ENCODE results near the gene SIX2.

SIX2 gene

DNA sequence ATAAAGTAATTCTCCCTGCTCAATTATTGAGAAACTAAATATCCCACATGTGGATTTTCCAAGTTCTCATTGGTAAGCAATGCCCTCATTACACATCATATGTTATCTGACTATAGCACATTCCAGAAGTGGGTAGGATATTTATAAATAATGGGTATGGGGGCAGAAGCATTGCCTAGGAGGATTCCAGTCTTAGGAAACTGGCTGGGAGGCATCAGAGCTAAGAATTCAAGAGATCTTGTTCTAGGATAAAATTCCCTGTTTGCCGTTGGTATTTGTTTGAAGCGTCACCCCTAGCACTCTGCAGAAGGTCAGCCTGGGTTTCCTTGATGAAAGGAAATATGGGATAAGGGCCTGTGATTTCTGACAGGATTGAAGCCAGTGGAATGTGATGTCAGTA is 20.1 kb downstream of the SIX2 start:
- Histone ChIP-seq H2AFZ (ENCODE audit: low read depth, low read length) (no peak overlapping the region), H3K4me1 (ENCODE audit: control insufficient read depth, insufficient read depth, low read depth, low read length) (no peaks in the 10 kb centered on the region), H2BK12ac (ENCODE audit: low read length in 2 of 2) (no peak overlapping the region), H3K18ac (ENCODE audit: low read depth in 1 of 2, low read length in 2 of 2) (no peak overlapping the region), H4K91ac (ENCODE audit: low read length) (no peak overlapping the region), H2BK15ac (ENCODE audit: low read depth, poor library complexity, severe bottlenecking) (no peak overlapping the region), H3K36me3 (ENCODE audit: control insufficient read depth in 1 of 2, insufficient read depth in 2 of 2, low read depth in 1 of 2, low read length in 2 of 2) (no peaks in the 10 kb centered on the region), H3K14ac (ENCODE audit: low read length in 2 of 2) (no peak overlapping the region), H4K8ac (ENCODE audit: low read length) (no peak overlapping the region), H3K4me2 (ENCODE audit: low read length, poor library complexity, severe bottlenecking) (no peak overlapping the region), H3K4ac (ENCODE audit: low read depth in 1 of 2, low read length in 2 of 2) (no peak overlapping the region), H2BK120ac (ENCODE audit: low read depth, low read length) (no peak overlapping the region), H3K9ac (ENCODE audit: low read length) (no peak overlapping the region), H3K79me1 (replicated peaks; ENCODE audit: low read length, poor library complexity, severe bottlenecking) (no peaks in the 10 kb centered on the region), H3K27ac (ENCODE audit: low read length, poor library complexity, severe bottlenecking) (no peak overlapping the region), H3K23ac (ENCODE audit: low read length in 2 of 2) (no peak overlapping the region), H3K4me3 (ENCODE audit: insufficient read depth in 1 of 2, low read depth in 1 of 2, low read length in 2 of 2) (no peak overlapping the region), H3K9me3 (ENCODE audit: control insufficient read depth, low read length) (peaks cover 45% of the 10 kb centered on the region), H2AK5ac (ENCODE audit: low read length, severe bottlenecking) (no peak overlapping the region), H3K27me3 (ENCODE audit: control insufficient read depth in 1 of 2, insufficient read depth in 1 of 2, low read length in 2 of 2) (peaks cover 5 to 52% of the 10 kb centered on the region in 2 experiments), H2BK5ac (ENCODE audit: low read depth, low read length, poor library complexity, severe bottlenecking) (no peak overlapping the region)
- DNase-seq, result no peak
- WGBS, result 90% methylated on average over 2 of the region's 2 CpGs

DNA sequence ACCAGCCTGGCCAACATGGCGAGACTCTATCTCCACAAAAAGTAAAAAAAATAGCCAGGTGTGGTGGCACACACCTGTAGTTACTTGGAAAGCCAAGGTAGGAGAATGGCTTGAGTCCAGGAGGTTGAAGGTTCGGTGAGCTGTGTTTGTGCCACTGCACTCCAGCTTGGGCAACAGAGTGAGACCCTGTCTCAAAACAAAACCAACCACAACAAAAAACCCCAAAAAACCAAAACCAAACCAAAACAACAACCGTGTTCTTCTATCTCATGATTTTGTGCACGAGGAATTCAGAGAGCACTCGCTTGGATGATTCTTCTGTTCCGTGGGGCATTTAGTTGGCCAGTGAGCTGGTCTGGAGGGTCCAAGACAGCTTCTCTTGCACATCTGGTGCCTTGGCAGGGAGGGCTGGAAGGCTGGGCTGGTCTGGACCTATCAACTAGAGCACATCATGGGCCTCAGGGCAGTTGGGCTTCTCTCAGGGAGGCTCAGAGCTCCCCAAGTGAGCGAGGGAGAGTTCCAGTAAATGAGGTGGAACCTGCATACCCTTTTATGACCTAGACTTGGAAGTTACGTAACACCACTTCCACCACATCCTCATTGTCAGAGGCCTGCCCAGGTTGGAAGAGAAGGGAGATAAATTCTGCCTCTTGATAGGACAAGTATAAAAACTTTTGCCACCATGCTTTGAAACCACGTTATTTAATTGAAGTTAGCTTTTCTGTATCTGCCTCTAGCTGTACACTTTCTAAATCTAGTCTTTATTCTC is 25.2 kb downstream of the SIX2 start:
- Histone ChIP-seq H3K4me1 (ENCODE audit: control insufficient read depth, insufficient read depth, low read depth, low read length) (peaks cover 2% of the 10 kb centered on the region), H3K23ac (ENCODE audit: low read length in 2 of 2) (no peak overlapping the region), H3K4ac (ENCODE audit: low read depth in 1 of 2, low read length in 2 of 2) (no peak overlapping the region), H2BK12ac (ENCODE audit: low read length in 2 of 2) (no peak overlapping the region), H2AK5ac (ENCODE audit: low read length, severe bottlenecking) (no peak overlapping the region), H3K79me1 (replicated peaks; ENCODE audit: low read length, poor library complexity, severe bottlenecking) (no peaks in the 10 kb centered on the region), H2BK5ac (ENCODE audit: low read depth, low read length, poor library complexity, severe bottlenecking) (no peak overlapping the region), H3K9ac (ENCODE audit: low read length) (no peak overlapping the region), H3K9me3 (ENCODE audit: control insufficient read depth, low read length) (peaks cover 22% of the 10 kb centered on the region), H3K36me3 (ENCODE audit: control insufficient read depth in 1 of 2, insufficient read depth in 2 of 2, low read depth in 1 of 2, low read length in 2 of 2) (no peaks in the 10 kb centered on the region), H3K18ac (ENCODE audit: low read depth in 1 of 2, low read length in 2 of 2) (no peak overlapping the region), H2BK15ac (ENCODE audit: low read depth, poor library complexity, severe bottlenecking) (no peak overlapping the region), H3K14ac (ENCODE audit: low read length in 2 of 2) (no peak overlapping the region), H3K27me3 (ENCODE audit: control insufficient read depth in 1 of 2, insufficient read depth in 1 of 2, low read length in 2 of 2) (peaks cover 0 to 6% of the 10 kb centered on the region in 2 experiments), H3K27ac (ENCODE audit: low read length, poor library complexity, severe bottlenecking) (no peak overlapping the region), H3K4me3 (ENCODE audit: insufficient read depth in 1 of 2, low read depth in 1 of 2, low read length in 2 of 2) (no peak overlapping the region), H4K91ac (ENCODE audit: low read length) (no peak overlapping the region), H2BK120ac (ENCODE audit: low read depth, low read length) (no peak overlapping the region), H3K4me2 (ENCODE audit: low read length, poor library complexity, severe bottlenecking) (no peak overlapping the region), H4K8ac (ENCODE audit: low read length) (no peak overlapping the region), H2AFZ (ENCODE audit: low read depth, low read length) (no peak overlapping the region)
- WGBS, result 82% methylated on average over 8 of the region's 9 CpGs
- DNase-seq, result no peak

DNA sequence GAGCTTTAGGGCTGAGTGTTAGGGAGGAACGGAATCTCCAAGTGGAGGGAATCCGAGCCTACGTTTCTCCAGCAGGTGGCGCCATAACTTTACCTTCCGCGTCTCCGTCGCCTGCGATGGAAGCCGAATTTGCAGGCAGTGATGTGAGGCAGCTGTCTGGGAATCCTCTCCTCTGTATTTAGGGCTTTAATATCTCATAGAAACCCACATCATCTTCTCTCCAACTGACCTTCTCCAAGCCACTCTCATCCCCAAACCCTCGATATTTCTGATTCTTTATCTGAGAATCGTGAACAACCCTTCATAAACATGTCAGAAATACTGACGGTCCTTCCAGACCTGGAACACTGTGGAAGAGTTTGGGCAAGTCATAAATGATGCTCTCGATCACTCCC is 27.5 kb downstream of the SIX2 start:
- Histone ChIP-seq H3K14ac (ENCODE audit: low read length in 2 of 2) (no peak overlapping the region), H2AFZ (ENCODE audit: low read depth, low read length) (no peak overlapping the region), H3K23ac (ENCODE audit: low read length in 2 of 2) (no peak overlapping the region), H2BK15ac (ENCODE audit: low read depth, poor library complexity, severe bottlenecking) (no peak overlapping the region), H3K4ac (ENCODE audit: low read depth in 1 of 2, low read length in 2 of 2) (no peak overlapping the region), H3K4me3 (ENCODE audit: insufficient read depth in 1 of 2, low read depth in 1 of 2, low read length in 2 of 2) (no peak overlapping the region), H3K36me3 (ENCODE audit: control insufficient read depth in 1 of 2, insufficient read depth in 2 of 2, low read depth in 1 of 2, low read length in 2 of 2) (no peaks in the 10 kb centered on the region), H3K27ac (ENCODE audit: low read length, poor library complexity, severe bottlenecking) (no peak overlapping the region), H3K9ac (ENCODE audit: low read length) (no peak overlapping the region), H4K91ac (ENCODE audit: low read length) (no peak overlapping the region), H2AK5ac (ENCODE audit: low read length, severe bottlenecking) (no peak overlapping the region), H3K4me2 (ENCODE audit: low read length, poor library complexity, severe bottlenecking) (no peak overlapping the region), H3K27me3 (ENCODE audit: control insufficient read depth in 1 of 2, insufficient read depth in 1 of 2, low read length in 2 of 2) (peaks cover 13 to 17% of the 10 kb centered on the region in 2 experiments), H3K18ac (ENCODE audit: low read depth in 1 of 2, low read length in 2 of 2) (no peak overlapping the region), H3K79me1 (replicated peaks; ENCODE audit: low read length, poor library complexity, severe bottlenecking) (no peaks in the 10 kb centered on the region), H3K4me1 (ENCODE audit: control insufficient read depth, insufficient read depth, low read depth, low read length) (peaks cover 2% of the 10 kb centered on the region), H2BK5ac (ENCODE audit: low read depth, low read length, poor library complexity, severe bottlenecking) (no peak overlapping the region), H4K8ac (ENCODE audit: low read length) (no peak overlapping the region), H3K9me3 (ENCODE audit: control insufficient read depth, low read length) (peaks cover 5% of the 10 kb centered on the region), H2BK12ac (ENCODE audit: low read length in 2 of 2) (no peak overlapping the region), H2BK120ac (ENCODE audit: low read depth, low read length) (no peak overlapping the region)
- WGBS, result 16% methylated on average over 14 of the region's 14 CpGs
- peak; percentile 63 for DNase-seq

DNA sequence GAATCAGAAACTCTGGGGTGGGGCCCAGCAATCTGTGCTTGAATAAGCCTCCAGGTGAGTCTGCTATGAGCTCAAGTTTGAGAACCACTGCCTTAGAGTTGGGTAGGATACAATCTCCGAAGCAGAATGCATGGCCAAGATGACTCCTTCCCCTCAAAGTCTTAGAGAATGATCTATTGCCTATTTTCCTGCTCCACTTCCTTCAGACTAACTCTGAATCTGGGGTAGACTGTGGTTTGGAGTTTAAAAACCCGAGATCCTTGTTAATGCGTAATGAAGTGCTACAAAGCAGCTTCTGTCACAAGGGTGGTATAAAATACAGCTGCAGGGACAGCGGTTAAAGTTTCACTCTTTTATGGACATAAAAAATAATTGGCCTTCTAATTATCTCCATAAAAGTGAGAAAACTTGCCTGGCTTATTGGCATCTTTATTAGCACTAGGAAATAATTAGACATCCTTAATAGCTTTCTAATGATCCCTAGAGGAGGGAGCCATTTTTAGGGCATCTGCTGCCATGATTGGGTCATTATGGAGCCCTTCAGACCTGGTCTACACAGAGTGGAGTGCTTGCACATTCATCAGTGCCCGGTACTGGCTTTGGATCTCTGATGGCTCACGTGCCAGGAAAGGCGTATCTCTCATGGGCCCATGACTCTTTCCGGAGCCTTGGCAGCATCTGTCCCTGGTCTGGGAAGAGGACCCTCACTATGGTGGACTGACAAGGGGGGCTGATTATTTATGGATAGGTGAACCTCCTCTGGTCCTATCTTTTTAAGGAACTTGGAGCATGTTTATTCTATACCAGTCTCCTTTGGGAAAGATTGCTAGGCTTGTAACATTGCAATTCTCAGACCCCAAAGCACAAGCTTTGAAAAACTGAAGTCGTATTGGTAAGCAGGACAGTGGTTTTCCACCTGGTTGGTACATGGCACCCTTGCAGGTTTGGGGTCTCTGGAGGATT is 28.2 kb downstream of the SIX2 start:
- Histone ChIP-seq H3K36me3 (ENCODE audit: control insufficient read depth in 1 of 2, insufficient read depth in 2 of 2, low read depth in 1 of 2, low read length in 2 of 2) (no peaks in the 10 kb centered on the region), H3K4me3 (ENCODE audit: insufficient read depth in 1 of 2, low read depth in 1 of 2, low read length in 2 of 2) (no peak overlapping the region), H3K27ac (ENCODE audit: low read length, poor library complexity, severe bottlenecking) (no peak overlapping the region), H4K91ac (ENCODE audit: low read length) (no peak overlapping the region), H2BK15ac (ENCODE audit: low read depth, poor library complexity, severe bottlenecking) (no peak overlapping the region), H3K9ac (ENCODE audit: low read length) (no peak overlapping the region), H2BK12ac (ENCODE audit: low read length in 2 of 2) (no peak overlapping the region), H3K79me1 (replicated peaks; ENCODE audit: low read length, poor library complexity, severe bottlenecking) (no peaks in the 10 kb centered on the region), H2BK5ac (ENCODE audit: low read depth, low read length, poor library complexity, severe bottlenecking) (no peak overlapping the region), H3K4ac (ENCODE audit: low read depth in 1 of 2, low read length in 2 of 2) (no peak overlapping the region), H3K4me2 (ENCODE audit: low read length, poor library complexity, severe bottlenecking) (no peak overlapping the region), H3K27me3 (ENCODE audit: control insufficient read depth in 1 of 2, insufficient read depth in 1 of 2, low read length in 2 of 2) (peaks cover 13 to 20% of the 10 kb centered on the region in 2 experiments), H3K4me1 (ENCODE audit: control insufficient read depth, insufficient read depth, low read depth, low read length) (peaks cover 2% of the 10 kb centered on the region), H2AK5ac (ENCODE audit: low read length, severe bottlenecking) (no peak overlapping the region), H3K9me3 (ENCODE audit: control insufficient read depth, low read length) (no peaks in the 10 kb centered on the region), H4K8ac (ENCODE audit: low read length) (no peak overlapping the region), H3K14ac (ENCODE audit: low read length in 2 of 2) (no peak overlapping the region), H3K23ac (ENCODE audit: low read length in 2 of 2) (no peak overlapping the region), H3K18ac (ENCODE audit: low read depth in 1 of 2, low read length in 2 of 2) (no peak overlapping the region), H2BK120ac (ENCODE audit: low read depth, low read length) (no peak overlapping the region), H2AFZ (ENCODE audit: low read depth, low read length) (no peak overlapping the region)
- no peak for DNase-seq
- 63% methylated on average over 8 of the region's 9 CpGs for WGBS

Measured in mesenchymal stem cell (in vitro differentiated cells and primary cell).